Measurements from ENCODE around the gene FOXQ1.

The FOXQ1 gene

DNA sequence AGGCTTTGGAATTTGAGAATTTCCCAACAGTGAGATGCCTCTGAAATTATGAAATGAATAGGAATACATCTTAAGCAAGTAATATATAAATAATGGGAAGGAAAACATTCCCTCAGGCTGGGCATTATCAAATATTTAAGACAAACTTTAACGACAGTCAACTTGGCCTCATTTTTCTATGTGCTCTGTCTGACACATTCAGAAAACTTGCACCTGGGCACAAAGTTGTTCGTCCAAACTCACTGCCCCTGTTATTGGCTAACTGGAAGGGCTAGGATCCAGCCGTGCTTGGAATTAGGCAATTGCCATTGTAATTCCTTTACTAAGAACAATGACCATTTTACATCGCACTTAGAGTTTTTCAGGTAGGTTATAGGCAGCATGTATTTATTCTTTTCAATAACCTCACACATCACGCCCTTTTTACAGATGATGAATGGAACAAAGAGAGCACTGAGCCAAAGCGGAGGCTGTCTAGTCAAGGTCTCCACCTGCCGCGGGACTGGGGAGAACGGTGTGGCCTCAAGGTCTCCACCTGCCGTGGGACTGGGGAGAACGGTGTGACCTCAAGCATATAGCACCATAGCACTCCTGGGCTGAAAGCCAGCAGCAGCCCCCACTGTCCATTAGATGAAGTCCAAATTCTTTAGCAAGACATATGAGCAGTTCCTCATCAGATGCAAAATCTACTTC lies 40.7 kb upstream of the FOXQ1 start:
- Histone ChIP-seq H3K36me3 (ENCODE audit: insufficient read depth, low read length) (no peaks in the 10 kb centered on the region), H3K27ac (ENCODE audit: low read depth, low read length) (no peak overlapping the region), H3K27me3 (ENCODE audit: insufficient read depth, low read length) (no peaks in the 10 kb centered on the region), H3K4me3 (ENCODE audit: low read length) (no peak overlapping the region), H3K4me1 (ENCODE audit: insufficient read depth, low read length) (0 out of 2 replicates have a peak, but pooled peaks cover 5% of the 10 kb centered on the region), H3K9me3 (ENCODE audit: insufficient read depth, low read depth, low read length) (peaks cover 35% of the 10 kb centered on the region), H3K9ac (ENCODE audit: low read depth, low read length) (no peak overlapping the region)
- 95% methylated on average over 11 of the region's 11 CpGs for WGBS

DNA sequence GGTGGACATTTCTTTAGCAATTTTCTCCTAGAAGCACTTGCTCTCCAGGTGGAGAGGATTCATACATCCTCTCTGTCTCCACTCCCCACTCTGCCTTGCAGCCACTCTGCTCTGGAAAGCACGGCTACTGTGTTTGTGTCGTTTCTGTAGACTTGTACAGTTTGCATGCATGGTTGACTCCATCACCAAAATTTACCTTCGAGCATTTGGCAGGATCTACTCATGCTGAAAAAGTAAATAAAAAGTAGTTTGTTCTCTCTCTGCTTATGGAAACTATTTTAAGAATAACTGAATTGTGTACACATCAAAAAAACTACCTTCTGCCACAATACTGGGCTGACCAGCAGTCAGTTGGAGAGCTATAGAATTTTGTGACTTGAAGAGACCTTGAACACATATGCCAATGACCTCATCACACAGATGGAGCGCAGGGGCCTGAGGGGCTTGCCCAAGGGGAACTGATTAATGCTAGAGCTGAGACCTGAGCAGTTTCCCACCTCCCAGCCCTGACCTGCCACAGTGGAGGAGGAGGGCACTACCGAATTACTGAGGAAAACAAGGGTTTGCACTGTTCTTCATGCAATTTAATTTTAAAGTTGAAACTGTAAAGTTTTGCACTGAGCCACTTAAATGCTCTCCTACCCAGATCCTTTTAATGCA lies 33.7 kb upstream of the FOXQ1 start:
- WGBS, result 90% methylated on average over 5 of the region's 5 CpGs
- H3K27ac ChIP-seq (ENCODE audit: low read depth, low read length), result no peak overlapping the region

DNA sequence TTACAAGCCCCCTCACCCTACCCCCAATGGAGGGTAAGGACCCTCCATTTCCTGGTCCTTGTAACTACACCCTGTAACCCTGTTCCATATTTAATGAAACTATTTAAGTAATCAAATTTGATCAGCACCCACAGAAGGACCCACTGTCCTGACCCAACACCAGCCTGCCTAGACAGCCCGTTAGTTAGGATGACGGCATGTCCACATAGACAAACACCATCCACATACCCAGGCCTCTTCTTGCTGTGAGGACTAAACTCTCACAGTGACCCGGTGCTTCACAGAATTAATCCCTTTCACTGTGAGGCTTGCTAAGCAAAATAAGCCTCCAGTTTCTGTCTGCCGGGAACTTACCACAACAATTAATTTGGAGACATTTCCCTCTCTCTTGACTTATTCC lies 32.8 kb upstream of the FOXQ1 start:
- Histone ChIP-seq H3K4me3 (ENCODE audit: low read length) (no peak overlapping the region), H3K9ac (ENCODE audit: low read depth, low read length) (no peak overlapping the region), H3K27me3 (ENCODE audit: insufficient read depth, low read length) (no peaks in the 10 kb centered on the region), H3K4me1 (ENCODE audit: insufficient read depth, low read length) (no peaks in the 10 kb centered on the region), H3K27ac (ENCODE audit: low read depth, low read length) (no peak overlapping the region), H3K36me3 (ENCODE audit: insufficient read depth, low read length) (no peaks in the 10 kb centered on the region), H3K9me3 (ENCODE audit: insufficient read depth, low read depth, low read length) (peaks cover 11% of the 10 kb centered on the region; the same call in 1 of the 2 replicates)
- 93% methylated on average over 4 of the region's 4 CpGs for WGBS

More for the DNA sequence above, 33.7 kb upstream of the FOXQ1 start:
- Histone ChIP-seq H3K27me3 (ENCODE audit: insufficient read depth, low read length) (no peaks in the 10 kb centered on the region), H3K9me3 (ENCODE audit: insufficient read depth, low read depth, low read length) (peaks cover 17% of the 10 kb centered on the region), H3K36me3 (ENCODE audit: insufficient read depth, low read length) (no peaks in the 10 kb centered on the region), H3K9ac (ENCODE audit: low read depth, low read length) (no peak overlapping the region), H3K4me1 (ENCODE audit: insufficient read depth, low read length) (no peaks in the 10 kb centered on the region), H3K4me3 (ENCODE audit: low read length) (no peak overlapping the region)

DNA sequence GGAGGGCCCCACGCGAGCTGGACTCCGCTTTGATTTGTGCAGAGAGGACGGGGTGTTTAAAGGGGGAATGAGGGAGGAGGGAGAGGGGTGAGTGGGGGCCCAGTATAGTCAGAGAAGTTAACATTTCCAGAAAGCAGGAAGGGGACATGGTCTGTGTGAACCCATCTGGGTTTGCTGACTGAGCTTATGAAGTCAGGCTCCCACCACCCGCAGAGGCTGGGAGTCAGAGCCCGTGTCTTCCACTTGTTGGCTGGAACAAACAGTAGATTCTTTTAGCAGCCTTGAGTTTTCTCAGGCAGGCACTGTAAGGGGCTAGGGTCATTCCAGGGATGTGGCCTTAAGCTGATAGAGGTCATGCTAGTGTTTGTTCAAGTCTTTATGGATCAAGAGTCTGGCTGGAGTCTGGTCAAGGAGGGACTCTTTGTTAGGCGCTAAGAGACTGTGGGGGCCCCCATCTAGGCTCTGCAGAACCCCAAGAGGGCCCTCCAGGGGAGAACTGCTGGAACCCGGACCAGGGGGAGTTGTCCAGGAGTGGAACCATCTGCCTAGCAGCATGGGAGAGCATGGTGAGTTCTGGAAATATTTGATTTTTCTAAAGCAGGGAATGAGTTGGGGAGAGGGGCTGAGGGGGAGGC lies 31.1 kb upstream of the FOXQ1 start:
- 93% methylated on average over 8 of the region's 8 CpGs for WGBS

DNA sequence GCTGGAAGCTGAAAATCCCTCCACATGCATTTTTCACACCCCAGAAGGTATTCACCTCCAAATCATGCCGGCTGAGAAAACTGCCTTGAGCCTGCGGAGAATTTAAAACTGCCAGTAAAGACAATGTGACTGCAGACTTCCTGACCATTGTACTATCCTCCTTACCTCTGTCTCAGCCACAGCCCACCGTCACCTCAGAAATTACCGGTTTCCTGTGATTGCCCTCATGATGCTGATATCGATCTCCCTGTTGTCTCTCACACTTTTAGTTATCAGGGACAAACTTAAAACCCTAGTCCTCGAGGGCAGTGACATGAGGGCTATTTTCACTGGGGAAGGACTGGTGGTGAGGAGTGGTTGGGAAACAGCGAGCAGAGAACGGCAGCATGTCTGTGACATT lies 30.2 kb upstream of the FOXQ1 start:
- H3K9me3 ChIP-seq (ENCODE audit: insufficient read depth, low read depth, low read length), result no peaks in the 10 kb centered on the region
- H3K27me3 ChIP-seq (ENCODE audit: insufficient read depth, low read length), result no peaks in the 10 kb centered on the region
- H3K9ac ChIP-seq (ENCODE audit: low read depth, low read length), result no peak overlapping the region
- no peaks in the 10 kb centered on the region for H3K36me3 ChIP-seq (ENCODE audit: insufficient read depth, low read length)
- no peak overlapping the region for H3K4me3 ChIP-seq (ENCODE audit: low read length)
- H3K27ac ChIP-seq (ENCODE audit: low read depth, low read length), result no peak overlapping the region
- no peaks in the 10 kb centered on the region; the same call in 1 of the 2 replicates for H3K4me1 ChIP-seq (ENCODE audit: insufficient read depth, low read length)
- 89% methylated on average over 8 of the region's 8 CpGs for WGBS

More for the DNA sequence above, 31.1 kb upstream of the FOXQ1 start:
- Histone ChIP-seq H3K9me3 (ENCODE audit: insufficient read depth, low read depth, low read length) (no peaks in the 10 kb centered on the region), H3K9ac (ENCODE audit: low read depth, low read length) (no peak overlapping the region), H3K27me3 (ENCODE audit: insufficient read depth, low read length) (no peaks in the 10 kb centered on the region), H3K4me1 (ENCODE audit: insufficient read depth, low read length) (no peaks in the 10 kb centered on the region), H3K27ac (ENCODE audit: low read depth, low read length) (no peak overlapping the region), H3K36me3 (ENCODE audit: insufficient read depth, low read length) (no peaks in the 10 kb centered on the region), H3K4me3 (ENCODE audit: low read length) (no peak overlapping the region)

DNA sequence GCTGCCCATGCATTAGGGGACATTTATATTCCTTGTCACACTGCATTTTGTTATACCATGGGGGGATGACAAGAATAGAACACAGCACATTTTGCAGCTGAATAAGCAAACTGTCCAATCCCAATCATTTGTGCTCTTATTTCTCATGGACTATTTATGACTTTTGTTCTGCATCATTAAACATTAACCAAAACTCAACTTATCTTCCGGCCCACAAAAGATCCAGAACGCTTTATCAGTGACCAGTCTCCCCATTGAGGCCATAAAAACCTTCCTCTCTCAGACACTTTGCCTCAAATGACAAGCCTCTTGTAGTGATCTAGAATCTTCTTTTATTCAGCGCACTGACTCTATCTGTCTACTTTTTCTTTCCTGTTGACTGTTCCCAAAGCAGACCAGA lies 28.4 kb upstream of the FOXQ1 start:
- Histone ChIP-seq H3K4me3 (ENCODE audit: low read length) (no peak overlapping the region), H3K27me3 (ENCODE audit: insufficient read depth, low read length) (no peaks in the 10 kb centered on the region), H3K9me3 (ENCODE audit: insufficient read depth, low read depth, low read length) (no peaks in the 10 kb centered on the region), H3K36me3 (ENCODE audit: insufficient read depth, low read length) (no peaks in the 10 kb centered on the region), H3K9ac (ENCODE audit: low read depth, low read length) (no peak overlapping the region), H3K27ac (ENCODE audit: low read depth, low read length) (no peak overlapping the region), H3K4me1 (ENCODE audit: insufficient read depth, low read length) (no peaks in the 10 kb centered on the region; the same call in 1 of the 2 replicates)
- WGBS, result 80% methylated on average over 3 of the region's 3 CpGs

DNA sequence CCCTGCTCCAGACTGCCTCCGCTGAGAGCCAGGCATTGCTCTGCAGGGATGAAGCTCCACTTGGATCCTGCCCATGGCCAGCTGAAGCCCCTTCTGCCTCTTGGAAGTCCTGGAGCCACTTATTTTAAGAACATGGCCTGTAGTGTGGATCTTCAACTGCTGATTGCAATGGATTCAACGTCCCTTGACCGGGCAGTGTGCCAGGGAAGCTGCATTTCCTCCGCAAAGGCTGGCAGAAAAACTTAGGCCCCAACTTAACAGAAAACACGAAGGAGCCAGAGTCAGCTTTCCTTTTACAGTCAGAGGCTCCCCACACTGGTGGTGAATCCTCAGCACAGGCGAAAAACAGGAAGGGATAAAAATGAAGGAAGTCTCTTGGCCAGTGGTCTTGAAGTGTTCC lies 26.3 kb upstream of the FOXQ1 start:
- WGBS, result 93% methylated on average over 6 of the region's 6 CpGs
- Histone ChIP-seq H3K9me3 (ENCODE audit: insufficient read depth, low read depth, low read length) (no peaks in the 10 kb centered on the region), H3K9ac (ENCODE audit: low read depth, low read length) (no peak overlapping the region), H3K4me3 (ENCODE audit: low read length) (no peak overlapping the region), H3K36me3 (ENCODE audit: insufficient read depth, low read length) (no peaks in the 10 kb centered on the region), H3K27me3 (ENCODE audit: insufficient read depth, low read length) (no peaks in the 10 kb centered on the region), H3K4me1 (ENCODE audit: insufficient read depth, low read length) (no peaks in the 10 kb centered on the region; the same call in 1 of the 2 replicates), H3K27ac (ENCODE audit: low read depth, low read length) (no peak overlapping the region)

DNA sequence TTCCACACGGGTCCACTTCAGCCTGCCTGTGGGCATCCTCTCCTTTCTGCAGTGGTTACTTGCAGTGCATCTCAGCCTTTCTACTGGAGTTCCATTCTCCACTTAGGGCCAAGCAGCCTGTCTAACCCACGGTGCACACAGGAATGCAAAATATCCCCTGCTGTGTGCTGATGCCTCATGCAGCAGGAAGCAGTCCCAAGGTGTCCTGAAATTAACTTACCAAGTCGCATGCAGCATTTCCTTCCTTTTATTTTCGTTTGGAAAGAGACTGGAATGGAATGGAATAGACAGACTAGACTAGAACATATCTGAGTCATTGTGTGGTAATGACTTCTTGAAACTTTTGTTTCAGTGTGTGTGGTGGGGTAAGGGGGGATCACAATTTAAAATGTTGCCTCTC lies 25.9 kb upstream of the FOXQ1 start:
- H3K27me3 ChIP-seq (ENCODE audit: insufficient read depth, low read length), result no peaks in the 10 kb centered on the region
- WGBS, result 71% methylated on average over 4 of the region's 4 CpGs
- H3K27ac ChIP-seq (ENCODE audit: low read depth, low read length), result no peak overlapping the region
- no peak overlapping the region for H3K4me3 ChIP-seq (ENCODE audit: low read length)
- H3K36me3 ChIP-seq (ENCODE audit: insufficient read depth, low read length), result no peaks in the 10 kb centered on the region
- H3K4me1 ChIP-seq (ENCODE audit: insufficient read depth, low read length), result no peaks in the 10 kb centered on the region; the same call in 1 of the 2 replicates
- H3K9ac ChIP-seq (ENCODE audit: low read depth, low read length), result no peak overlapping the region
- H3K9me3 ChIP-seq (ENCODE audit: insufficient read depth, low read depth, low read length), result no peaks in the 10 kb centered on the region

DNA sequence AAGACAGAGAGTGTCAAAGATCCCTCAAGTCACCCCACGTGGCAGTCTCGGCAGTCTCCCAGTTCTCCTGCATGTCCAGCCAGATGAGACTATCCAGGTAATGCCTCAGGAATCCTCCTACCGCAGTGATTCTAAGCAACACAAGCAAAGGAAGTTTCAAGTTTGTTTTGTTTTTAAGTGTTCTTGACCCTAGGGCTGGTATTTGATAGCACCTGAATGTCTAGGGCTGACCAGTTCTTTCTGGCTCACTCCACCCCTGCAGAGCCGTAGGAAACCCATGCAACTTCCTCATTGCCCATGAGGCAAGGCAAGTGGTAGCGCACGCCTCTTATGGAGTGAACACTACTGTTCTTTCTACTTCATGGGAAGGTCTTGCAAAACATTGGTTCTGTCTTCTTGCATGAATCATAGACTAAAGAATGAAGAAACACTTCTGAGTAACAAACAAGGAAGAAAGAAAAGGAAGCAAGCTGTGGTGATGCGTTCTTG lies 24.8 kb upstream of the FOXQ1 start:
- 96% methylated on average over 7 of the region's 7 CpGs for WGBS
- no peak overlapping the region for H3K9ac ChIP-seq (ENCODE audit: low read depth, low read length)
- H3K4me3 ChIP-seq (ENCODE audit: low read length), result no peak overlapping the region
- no peak overlapping the region for H3K27ac ChIP-seq (ENCODE audit: low read depth, low read length)
- H3K9me3 ChIP-seq (ENCODE audit: insufficient read depth, low read depth, low read length), result no peaks in the 10 kb centered on the region
- no peaks in the 10 kb centered on the region for H3K27me3 ChIP-seq (ENCODE audit: insufficient read depth, low read length)
- no peaks in the 10 kb centered on the region; the same call in 1 of the 2 replicates for H3K4me1 ChIP-seq (ENCODE audit: insufficient read depth, low read length)
- H3K36me3 ChIP-seq (ENCODE audit: insufficient read depth, low read length), result no peaks in the 10 kb centered on the region

DNA sequence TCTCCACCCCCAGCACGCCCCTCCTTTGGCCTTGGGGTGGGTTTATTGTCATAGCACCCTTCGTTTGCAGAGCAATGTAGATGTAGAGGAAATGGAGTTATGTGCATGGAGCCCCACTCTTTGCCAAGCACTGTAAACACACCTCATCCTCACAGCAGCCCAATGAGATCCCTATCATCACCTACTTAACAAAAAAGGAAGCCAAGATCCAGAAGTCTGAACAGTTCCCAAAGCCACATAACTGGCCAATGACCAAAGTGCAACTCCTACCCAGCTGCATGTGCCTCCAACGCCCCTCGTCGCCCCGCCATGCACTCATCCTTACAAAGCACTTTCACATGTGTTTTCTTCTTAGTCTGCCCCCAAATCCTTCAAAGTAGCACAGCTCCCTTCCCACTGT lies 21.8 kb upstream of the FOXQ1 start:
- no peaks in the 10 kb centered on the region for H3K36me3 ChIP-seq (ENCODE audit: insufficient read depth, low read length)
- no peak overlapping the region for H3K9ac ChIP-seq (ENCODE audit: low read depth, low read length)
- no peak overlapping the region for H3K27ac ChIP-seq (ENCODE audit: low read depth, low read length)
- H3K4me1 ChIP-seq (ENCODE audit: insufficient read depth, low read length), result no peaks in the 10 kb centered on the region; the same call in 1 of the 2 replicates
- H3K4me3 ChIP-seq (ENCODE audit: low read length), result no peak overlapping the region
- WGBS, result 96% methylated on average over 4 of the region's 6 CpGs
- no peaks in the 10 kb centered on the region for H3K9me3 ChIP-seq (ENCODE audit: insufficient read depth, low read depth, low read length)
- H3K27me3 ChIP-seq (ENCODE audit: insufficient read depth, low read length), result no peaks in the 10 kb centered on the region

DNA sequence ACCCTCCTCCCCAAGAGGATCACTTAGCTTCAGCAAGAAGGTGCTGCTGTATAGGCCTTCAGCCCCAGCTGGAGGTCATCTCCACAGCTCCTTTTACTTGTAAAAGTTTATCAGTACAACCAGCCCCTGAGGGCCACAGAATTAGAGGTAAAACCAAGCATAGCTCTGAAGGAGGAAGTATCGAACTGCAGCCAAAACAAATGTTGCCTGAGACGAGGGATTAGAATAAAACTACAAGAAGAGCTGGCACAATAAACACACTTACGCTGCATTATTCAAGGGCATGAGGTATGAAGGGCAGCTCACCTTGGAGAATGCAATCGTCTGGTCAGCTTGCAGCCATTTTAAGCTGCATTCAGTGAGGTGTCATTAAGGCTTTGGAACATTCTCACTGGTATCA lies 21.1 kb upstream of the FOXQ1 start:
- Histone ChIP-seq H3K27me3 (ENCODE audit: insufficient read depth, low read length) (no peaks in the 10 kb centered on the region), H3K4me3 (ENCODE audit: low read length) (no peak overlapping the region), H3K4me1 (ENCODE audit: insufficient read depth, low read length) (no peaks in the 10 kb centered on the region; the same call in 1 of the 2 replicates), H3K9ac (ENCODE audit: low read depth, low read length) (no peak overlapping the region), H3K9me3 (ENCODE audit: insufficient read depth, low read depth, low read length) (no peaks in the 10 kb centered on the region), H3K27ac (ENCODE audit: low read depth, low read length) (no peak overlapping the region), H3K36me3 (ENCODE audit: insufficient read depth, low read length) (no peaks in the 10 kb centered on the region)
- WGBS, result 95% methylated on average over 4 of the region's 4 CpGs
